ENCODE measurements around the gene KREMEN2. TPM values are rescaled to one million over a fixed set of nuclear protein-coding genes. Genes with fewer than 3 reads are reported as not detected.

The KREMEN2 gene
- total and polyA plus RNA-seq, 9 of the 15 experiments (the other 6 are each of a cell fraction or from before 2014, with no cell fraction given) = 0.04 to 7.7 (median 1.5) TPM; not detected in 1

- TF ChIP-seq MBD1 (CRISPR knock-in tag; IDR thresholded peaks at IDR 0.05) (no peak), ZNF589 (CRISPR knock-in tag; IDR thresholded peaks at IDR 0.05; ENCODE audit: low read depth) (no peak), PTRF (tag; IDR thresholded peaks at IDR 0.05) (no peak), RCOR1 (IDR thresholded peaks at IDR 0.05; ENCODE audit: borderline replicate concordance in 1 of 2, low read depth in 2 of 2, low read length in 2 of 2) (peak in 1 of 2 experiments; percentile 36; a peak in 2 of 4 replicates), TEAD2 (tag; IDR thresholded peaks at IDR 0.05) (no peak), E2F1 (CRISPR knock-in tag; IDR thresholded peaks at IDR 0.05) (peak; percentile 27; the same call in 1 of the 2 replicates), NCOA2 (IDR thresholded peaks at IDR 0.05; ENCODE audit: partially characterized antibody in 2 of 2) (no peak), BRD9 (IDR thresholded peaks at IDR 0.05; ENCODE audit: low read depth, partially characterized antibody) (no peak), TEAD4 (IDR thresholded peaks at IDR 0.05; ENCODE audit: low read length) (no peak; the same call in 1 of the 2 replicates), TEAD4 (CRISPR knock-in tag; IDR thresholded peaks at IDR 0.05; ENCODE audit: borderline replicate concordance) (no peak), CBX1 (IDR thresholded peaks at IDR 0.05; ENCODE audit: low read depth) (peak; percentile 29; the same call in 1 of the 2 replicates), ZNF280B (CRISPR knock-in tag; IDR thresholded peaks at IDR 0.05) (no peak), ZNF444 (CRISPR knock-in tag; IDR thresholded peaks at IDR 0.05) (no peak), ZNF174 (CRISPR knock-in tag; IDR thresholded peaks at IDR 0.05) (no peak), SREBF2 (CRISPR knock-in tag; IDR thresholded peaks at IDR 0.05) (no peak), NCOA4 (IDR thresholded peaks at IDR 0.05; ENCODE audit: partially characterized antibody) (no peak), SIN3B (IDR thresholded peaks at IDR 0.05; ENCODE audit: low read depth) (peak; percentile 42; the same call in 1 of the 2 replicates), TAL1 (IDR thresholded peaks at IDR 0.05) (no peak), ZNF239 (CRISPR knock-in tag; IDR thresholded peaks at IDR 0.05) (no peak), ZNF124 (CRISPR knock-in tag; IDR thresholded peaks at IDR 0.05) (no peak), ZNF79 (CRISPR knock-in tag; IDR thresholded peaks at IDR 0.05; ENCODE audit: low read depth) (no peak), DIDO1 (tag; IDR thresholded peaks at IDR 0.05; ENCODE audit: low read depth) (no peak), ATF1 (CRISPR knock-in tag; IDR thresholded peaks at IDR 0.05) (no peak), ATF1 (tag; IDR thresholded peaks at IDR 0.05) (peak; percentile 49; the same call in 1 of the 2 replicates), OTX1 (CRISPR knock-in tag; IDR thresholded peaks at IDR 0.05) (no peak)
- TF ChIP-seq, protein P1, sequence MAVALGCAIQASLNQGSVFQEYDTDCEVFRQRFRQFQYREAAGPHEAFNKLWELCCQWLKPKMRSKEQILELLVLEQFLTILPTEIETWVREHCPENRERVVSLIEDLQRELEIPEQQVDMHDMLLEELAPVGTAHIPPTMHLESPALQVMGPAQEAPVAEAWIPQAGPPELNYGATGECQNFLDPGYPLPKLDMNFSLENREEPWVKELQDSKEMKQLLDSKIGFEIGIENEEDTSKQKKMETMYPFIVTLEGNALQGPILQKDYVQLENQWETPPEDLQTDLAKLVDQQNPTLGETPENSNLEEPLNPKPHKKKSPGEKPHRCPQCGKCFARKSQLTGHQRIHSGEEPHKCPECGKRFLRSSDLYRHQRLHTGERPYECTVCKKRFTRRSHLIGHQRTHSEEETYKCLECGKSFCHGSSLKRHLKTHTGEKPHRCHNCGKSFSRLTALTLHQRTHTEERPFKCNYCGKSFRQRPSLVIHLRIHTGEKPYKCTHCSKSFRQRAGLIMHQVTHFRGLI (CRISPR knock-in tag; IDR thresholded peaks at IDR 0.05) = no peak
Observed at GRCh38 chr16:2983706-2984136, 19.6 kb downstream of the KREMEN2 start (continued).

All from K562 (cell line).